Neuron (in vitro differentiated cells): ENCODE measurements around the gene PLVAP.
A peak's percentile ranks its signal among the peaks of the same experiment; 100 is the strongest.

Experiments used
- H2AFZ ChIP-seq: one replicate; pipeline ENCODE4 v1.6.1; 2013; ENCODE audit warnings: low read depth, mild to moderate bottlenecking, inconsistent platforms, low read length, moderate library complexity
- H3K27me3 ChIP-seq: one replicate; pipeline ENCODE4 v1.6.1; 2013; ENCODE audit warnings: low read length; ENCODE audit not compliant: insufficient read depth
- H3K36me3 ChIP-seq: one replicate; pipeline ENCODE4 v1.6.1; 2013; ENCODE audit warnings: low read length; ENCODE audit not compliant: insufficient read depth
- H3K4me1 ChIP-seq: one replicate; pipeline ENCODE4 v1.6.1; 2013; ENCODE audit warnings: low read length; ENCODE audit not compliant: insufficient read depth
- H3K4me3 ChIP-seq: 2 replicates; pipeline ENCODE4 v1.5.1; 2013; ENCODE audit warnings: mild to moderate bottlenecking, low read length, moderate library complexity
- H3K9me3 ChIP-seq: one replicate; pipeline ENCODE4 v1.6.1; 2013; ENCODE audit warnings: low read length

Gene PLVAP

DNA sequence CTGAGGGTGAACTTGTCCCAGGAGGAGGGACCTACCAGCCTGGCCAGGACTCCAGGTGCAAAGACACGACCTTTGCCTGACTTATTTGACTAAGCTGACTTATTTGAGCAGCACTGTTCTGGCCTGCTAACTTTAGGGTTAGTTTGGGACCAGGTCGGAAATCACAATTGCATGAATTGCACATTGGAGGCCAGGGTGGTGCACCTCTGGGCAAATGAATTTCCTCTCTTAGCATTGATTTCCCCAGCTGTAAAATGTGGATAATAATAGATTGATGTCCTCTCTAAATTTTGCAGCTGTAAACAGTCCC is 29.7 kb upstream of the PLVAP start:
- H2AFZ ChIP-seq = peak overlapping the region; percentile 31
- peak overlapping the region; percentile 6 for H3K4me3 ChIP-seq
- H3K4me1 ChIP-seq = peaks cover 22% of the 10 kb centered on the region
- H3K9me3 ChIP-seq = no peaks in the 10 kb centered on the region
- no peaks in the 10 kb centered on the region for H3K27me3 ChIP-seq
- no peaks in the 10 kb centered on the region for H3K36me3 ChIP-seq

DNA sequence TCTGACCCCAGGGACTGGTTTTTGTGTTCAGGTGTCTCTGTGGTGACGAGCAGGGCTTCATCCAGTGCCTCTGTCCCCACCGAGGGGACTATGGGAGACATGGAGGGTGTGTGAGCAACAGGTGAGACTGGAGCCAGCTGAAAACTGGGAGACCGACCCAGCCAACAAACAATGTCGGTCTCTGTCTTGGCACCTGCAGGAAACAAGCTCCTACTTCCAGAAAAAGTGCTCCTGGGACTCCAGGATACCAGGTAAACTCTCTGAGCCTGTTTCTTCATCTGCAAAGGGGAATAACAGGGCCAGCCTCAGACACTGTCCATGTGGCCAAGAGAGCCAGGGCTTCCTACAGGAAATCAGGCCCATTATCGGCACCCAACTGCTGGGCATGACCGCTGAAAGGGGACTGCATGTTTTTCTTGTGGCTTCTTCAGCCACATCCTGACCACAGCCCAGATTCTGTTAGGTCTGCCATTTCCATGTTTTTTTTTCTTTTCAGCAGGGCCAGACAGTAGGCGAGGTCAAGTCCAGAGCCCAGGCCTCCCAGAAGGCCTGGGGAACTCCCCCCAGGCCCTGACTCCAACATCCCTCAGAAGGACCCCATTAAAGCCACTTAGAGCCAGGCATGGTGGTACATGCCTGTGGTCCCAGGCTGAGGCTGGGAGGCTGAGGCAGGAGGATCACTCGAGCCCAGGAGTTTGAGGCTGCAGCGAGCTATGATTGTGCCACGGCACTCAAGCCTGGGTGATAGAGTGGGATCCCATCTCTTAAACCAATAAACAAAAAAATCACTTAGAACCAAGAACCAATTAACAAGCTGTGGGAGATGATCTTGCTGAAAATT is 29.1 kb upstream of the PLVAP start:
- Histone ChIP-seq H3K4me3 (no peak overlapping the region), H3K4me1 (peaks cover 22% of the 10 kb centered on the region), H3K9me3 (no peaks in the 10 kb centered on the region), H2AFZ (no peak overlapping the region), H3K36me3 (no peaks in the 10 kb centered on the region), H3K27me3 (no peaks in the 10 kb centered on the region)

DNA sequence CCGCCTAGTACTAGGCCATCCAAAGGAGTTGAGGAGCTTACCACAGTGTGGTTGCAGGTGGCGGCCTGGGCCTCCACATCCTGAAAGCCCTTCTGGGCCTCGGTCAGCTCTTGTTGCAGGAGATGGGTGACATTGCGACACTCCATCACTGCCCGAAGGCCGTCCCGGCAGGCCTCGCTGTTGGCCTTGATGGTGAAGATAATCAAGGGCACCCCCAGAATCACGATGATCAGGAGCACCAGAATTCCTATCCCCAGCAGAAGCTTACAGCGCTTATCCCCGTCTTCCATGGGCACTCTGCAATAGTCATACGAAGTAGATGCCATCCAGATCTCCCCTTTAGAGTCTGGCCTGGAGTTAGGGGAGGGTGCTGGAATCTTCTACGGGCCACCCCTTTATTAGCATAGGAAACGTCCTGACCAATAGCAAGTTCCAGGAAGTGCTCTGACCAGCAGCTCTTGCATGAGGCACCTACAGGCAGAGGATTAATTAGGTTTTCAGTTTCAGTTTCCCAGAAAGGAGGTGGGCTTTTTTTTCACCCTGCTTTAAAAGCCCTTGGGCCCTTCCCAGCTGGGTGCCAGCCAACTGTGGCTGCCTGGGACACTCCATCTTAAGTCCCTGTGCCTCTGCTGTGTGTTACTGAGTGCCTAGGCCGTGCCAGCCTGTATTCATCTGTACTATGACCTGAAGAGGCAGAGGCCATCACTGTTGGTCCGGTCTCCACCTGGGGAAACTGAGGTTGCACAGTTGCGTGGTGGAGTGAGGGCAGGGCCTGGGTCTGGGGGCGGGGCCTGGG is 28.3 kb upstream of the PLVAP start, which contains the start of gene BST2:
Gene BST2 (minus strand): TSS at position 381 of the 796 bp plus-strand sequence. CDS start 55 bp downstream, at position 326.
- no peaks in the 10 kb centered on the region for H3K36me3 ChIP-seq
- peaks cover 22% of the 10 kb centered on the region for H3K4me1 ChIP-seq
- no peak within 1 kb of the TSS for H3K4me3 ChIP-seq
- no peaks in the 10 kb centered on the region for H3K9me3 ChIP-seq
- H2AFZ ChIP-seq = no peak within 1 kb of the TSS
- no peaks in the 10 kb centered on the region for H3K27me3 ChIP-seq

DNA sequence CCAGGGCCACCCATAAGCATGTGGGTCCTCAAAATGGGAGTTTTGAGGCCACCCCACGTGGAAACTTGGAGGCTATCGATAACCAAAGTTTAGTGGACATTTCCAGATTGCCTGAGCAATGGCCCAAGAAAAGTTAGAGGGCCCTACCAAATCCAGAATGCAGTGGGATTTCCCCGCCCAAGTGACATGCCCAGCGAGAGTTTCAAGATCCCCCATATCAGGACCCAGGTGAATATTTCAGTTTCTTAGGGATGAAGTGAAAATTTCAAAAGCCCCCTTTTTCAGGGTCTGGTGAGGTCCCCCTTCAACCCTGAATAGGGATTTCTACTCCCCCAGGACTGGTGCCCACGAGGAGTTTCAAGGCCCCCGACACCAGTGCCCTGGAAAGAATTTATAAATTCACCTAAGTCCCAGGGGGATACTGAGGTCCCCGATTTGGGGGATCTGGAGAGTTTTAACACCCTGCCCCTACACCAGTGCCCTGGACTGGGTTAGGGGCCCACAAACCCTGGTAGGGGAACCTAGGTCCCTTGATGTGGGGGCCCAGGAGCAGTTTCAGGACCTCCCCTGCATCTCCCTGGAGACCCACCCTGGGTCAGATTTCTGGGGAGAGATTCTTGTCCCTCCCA is 27.6 kb upstream of the PLVAP start:
- Histone ChIP-seq H3K4me1 (peaks cover 22% of the 10 kb centered on the region), H3K4me3 (no peak overlapping the region), H3K27me3 (no peaks in the 10 kb centered on the region), H3K36me3 (no peaks in the 10 kb centered on the region), H2AFZ (no peak overlapping the region), H3K9me3 (no peaks in the 10 kb centered on the region)

DNA sequence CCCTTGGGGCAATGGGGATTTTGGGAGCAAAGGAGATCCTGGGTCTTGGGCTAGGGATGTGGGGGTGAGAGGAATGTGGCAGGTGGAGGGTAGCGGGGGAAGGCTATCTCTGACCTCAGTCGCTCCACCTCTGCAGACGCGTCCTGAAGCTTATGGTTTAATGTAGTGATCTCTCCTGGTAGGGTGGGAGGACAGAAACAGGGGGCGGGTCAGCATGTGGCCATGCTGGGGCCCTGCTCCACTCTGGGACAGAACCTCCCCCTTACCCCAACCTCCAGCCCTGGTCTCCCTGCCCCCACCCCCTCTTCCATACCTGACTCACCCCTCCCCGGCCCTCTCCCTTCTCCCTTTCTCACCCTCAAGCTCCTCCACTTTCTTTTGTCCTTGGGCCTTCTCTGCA is 26.9 kb upstream of the PLVAP start:
- H3K4me1 ChIP-seq = peaks cover 22% of the 10 kb centered on the region
- no peaks in the 10 kb centered on the region for H3K27me3 ChIP-seq
- H3K9me3 ChIP-seq = no peaks in the 10 kb centered on the region
- no peak overlapping the region for H2AFZ ChIP-seq
- H3K36me3 ChIP-seq = no peaks in the 10 kb centered on the region
- H3K4me3 ChIP-seq = peak overlapping the region; percentile 11

DNA sequence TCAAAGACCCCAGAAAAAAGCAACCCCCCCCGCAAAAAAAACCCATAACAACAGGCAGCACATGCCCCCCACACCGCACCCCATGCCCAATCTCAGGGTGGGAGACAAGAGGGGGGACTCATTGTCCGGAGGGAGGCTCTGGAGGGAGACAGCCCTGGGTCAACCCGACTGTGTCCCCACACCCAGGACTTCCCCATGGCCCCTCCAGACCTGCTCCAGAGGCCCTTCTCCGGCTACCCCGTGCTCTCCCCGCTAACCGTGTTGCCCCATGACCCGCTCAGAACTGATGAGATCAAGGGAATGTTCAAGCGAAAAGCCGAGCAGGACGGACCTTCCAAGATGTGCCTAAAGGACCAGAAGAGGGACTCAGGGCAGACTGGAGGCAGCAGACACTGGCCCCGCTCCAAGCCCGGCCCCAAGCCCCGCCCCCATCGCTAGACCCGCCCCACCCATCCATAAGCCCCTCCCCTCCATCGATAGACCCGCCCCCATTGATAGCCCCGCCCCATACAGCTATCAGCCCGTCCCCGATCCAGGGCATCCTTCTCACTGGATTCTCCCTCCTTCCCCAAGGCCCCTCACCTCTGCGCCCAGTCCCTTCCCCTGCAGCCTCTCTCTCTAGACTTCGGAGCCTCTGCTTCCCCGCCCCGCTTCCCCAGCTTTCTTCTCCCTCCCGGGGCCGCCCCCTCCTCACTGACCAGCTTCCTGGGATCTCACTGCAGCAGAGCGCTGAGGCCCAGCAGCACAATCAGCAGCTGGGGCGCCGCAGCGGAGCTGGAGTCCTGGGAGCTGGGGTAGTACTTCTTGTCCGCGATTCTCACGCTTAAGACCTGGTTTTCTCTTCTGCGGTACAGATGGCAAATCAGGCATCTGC is 26.1 kb upstream of the PLVAP start:
- Histone ChIP-seq H3K27me3 (no peaks in the 10 kb centered on the region), H3K36me3 (no peaks in the 10 kb centered on the region), H3K4me1 (peaks cover 22% of the 10 kb centered on the region), H2AFZ (no peak overlapping the region), H3K9me3 (no peaks in the 10 kb centered on the region), H3K4me3 (no peak overlapping the region)

DNA sequence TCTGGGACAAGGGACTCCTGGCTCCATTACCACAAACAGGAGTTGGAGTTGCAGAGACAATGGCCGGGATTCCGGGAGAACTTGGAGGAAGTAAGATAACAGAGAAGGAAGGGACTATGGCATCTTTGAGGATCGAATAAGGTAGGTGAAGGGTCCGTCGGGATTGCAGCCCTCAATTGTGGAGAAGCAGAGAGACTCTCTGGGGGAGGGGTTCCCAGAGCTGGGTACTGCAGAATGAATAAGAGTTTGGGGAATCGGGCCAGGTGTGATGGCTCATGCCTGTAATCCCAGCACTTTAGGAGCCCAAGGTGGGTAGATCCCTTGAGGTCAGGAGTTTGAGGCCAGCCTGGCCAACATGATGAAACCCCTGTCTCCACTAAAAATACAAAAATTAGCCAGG is 24.5 kb upstream of the PLVAP start:
- no peak overlapping the region for H3K4me3 ChIP-seq
- H2AFZ ChIP-seq = no peak overlapping the region
- H3K27me3 ChIP-seq = no peaks in the 10 kb centered on the region
- no peaks in the 10 kb centered on the region for H3K36me3 ChIP-seq
- H3K9me3 ChIP-seq = no peaks in the 10 kb centered on the region
- H3K4me1 ChIP-seq = peaks cover 14% of the 10 kb centered on the region

DNA sequence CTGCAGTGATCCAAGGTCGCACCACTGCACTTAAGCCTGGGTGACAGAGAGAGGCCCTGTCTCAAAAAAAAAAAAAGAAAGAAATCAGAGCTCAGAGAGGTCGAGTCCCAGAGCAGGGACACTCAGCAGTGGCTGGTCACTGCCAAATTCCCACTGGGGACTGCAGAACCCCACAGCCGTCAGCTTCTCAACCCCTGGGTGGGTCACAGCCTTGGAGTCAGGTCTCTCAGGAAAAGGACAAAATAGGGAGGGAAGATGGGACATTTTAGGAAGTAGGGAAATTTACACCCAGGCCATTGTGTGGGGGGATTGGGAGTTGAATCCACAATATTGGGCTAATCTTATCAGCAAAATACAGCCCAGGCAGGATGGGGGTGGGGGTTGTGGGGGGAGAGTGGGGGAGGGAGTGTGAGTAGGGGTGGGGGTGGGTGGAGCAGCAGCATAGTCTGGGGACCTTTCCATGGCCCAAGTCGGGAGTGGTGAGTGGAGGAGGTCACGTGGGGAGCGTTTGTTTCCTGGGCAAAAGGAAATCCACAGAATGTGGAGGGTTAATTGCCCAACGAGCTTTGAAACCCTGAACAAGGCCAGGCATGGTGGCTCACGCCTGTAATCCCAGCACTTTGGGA is 21.9 kb upstream of the PLVAP start:
- Histone ChIP-seq H2AFZ (no peak overlapping the region), H3K9me3 (no peaks in the 10 kb centered on the region), H3K36me3 (no peaks in the 10 kb centered on the region), H3K27me3 (no peaks in the 10 kb centered on the region), H3K4me3 (no peak overlapping the region), H3K4me1 (peaks cover 5% of the 10 kb centered on the region)

DNA sequence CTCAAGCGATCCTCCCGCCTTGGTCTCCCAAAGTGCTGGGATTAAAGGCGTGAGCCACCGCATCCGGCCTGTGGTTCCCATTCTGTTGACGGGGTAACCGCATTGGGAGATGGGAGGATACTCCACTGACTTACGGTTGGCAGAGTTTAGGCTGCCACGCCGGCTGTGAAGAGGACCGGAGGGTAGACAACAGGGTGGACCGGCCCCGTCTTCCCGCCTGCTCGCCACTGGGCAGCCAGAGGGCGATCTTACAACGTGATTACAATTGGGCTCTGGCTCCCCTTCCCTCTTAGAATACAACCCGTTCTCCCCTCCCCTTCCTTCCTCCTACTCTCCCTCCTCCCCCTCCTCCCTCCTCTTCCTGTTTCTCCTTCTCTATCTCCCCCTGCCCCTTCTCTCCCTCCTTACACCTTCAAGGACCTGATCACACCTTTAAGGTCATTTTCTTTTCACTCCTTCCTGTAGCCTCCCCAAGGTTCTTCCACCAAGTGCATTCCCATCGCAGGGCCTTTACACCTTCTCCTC is 17.8 kb upstream of the PLVAP start:
- Histone ChIP-seq H3K27me3 (no peaks in the 10 kb centered on the region), H3K4me3 (no peak overlapping the region), H3K9me3 (no peaks in the 10 kb centered on the region), H2AFZ (no peak overlapping the region), H3K4me1 (peaks cover 8% of the 10 kb centered on the region), H3K36me3 (no peaks in the 10 kb centered on the region)

DNA sequence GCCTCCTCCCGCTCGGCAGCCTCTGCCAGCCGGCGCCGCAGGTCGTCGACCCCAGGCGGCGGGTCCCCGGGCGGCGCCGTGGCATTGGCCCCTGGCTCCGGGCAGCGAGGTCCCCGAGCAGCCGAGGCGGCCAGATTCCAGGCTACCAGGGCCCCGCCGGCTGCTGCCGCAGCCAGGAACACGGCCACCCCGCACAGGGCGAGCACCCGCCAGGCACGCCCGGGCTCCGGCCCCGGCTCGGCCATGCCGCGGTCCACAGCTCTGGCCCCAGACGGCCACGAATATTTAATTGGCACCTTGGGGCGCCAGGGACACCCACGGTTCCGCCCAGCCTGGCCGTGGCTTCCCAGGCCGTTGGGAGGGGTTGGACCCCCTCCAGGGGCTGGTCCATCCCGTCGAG is 16.8 kb upstream of the PLVAP start, which contains the start of gene CCDC194:
Gene CCDC194 (minus strand): TSS at position 283 of the 400 bp plus-strand sequence. CDS start 38 bp downstream, at position 245.
- H3K9me3 ChIP-seq = peaks cover under 1% of the 10 kb centered on the region
- peaks cover 8% of the 10 kb centered on the region for H3K4me1 ChIP-seq
- H3K36me3 ChIP-seq = no peaks in the 10 kb centered on the region
- H2AFZ ChIP-seq = no peak within 1 kb of the TSS
- H3K27me3 ChIP-seq = no peaks in the 10 kb centered on the region
- H3K4me3 ChIP-seq = no peak within 1 kb of the TSS

DNA sequence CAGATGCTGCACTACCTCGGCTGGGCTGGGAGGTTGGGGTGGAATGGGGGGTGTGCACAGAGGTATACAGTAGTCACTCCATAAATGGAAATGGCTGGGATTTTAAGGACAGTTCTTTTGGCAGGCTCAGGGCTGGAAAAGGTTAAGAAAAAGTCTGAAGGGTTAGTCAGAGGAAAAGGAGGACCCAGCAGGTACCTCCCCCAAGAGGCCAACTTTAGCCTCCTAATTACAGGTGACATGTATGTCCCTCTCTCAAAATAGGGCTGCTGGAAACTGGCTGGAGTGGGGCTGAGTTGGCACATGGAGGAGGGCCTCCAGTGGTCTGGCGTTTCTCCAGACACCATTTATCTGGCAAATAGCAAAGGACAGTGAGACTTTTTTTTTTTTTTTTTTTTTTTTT is 15.9 kb upstream of the PLVAP start:
- H3K4me1 ChIP-seq = peaks cover 8% of the 10 kb centered on the region
- peaks cover 1% of the 10 kb centered on the region for H3K9me3 ChIP-seq
- H3K27me3 ChIP-seq = no peaks in the 10 kb centered on the region
- H3K4me3 ChIP-seq = no peak overlapping the region
- no peaks in the 10 kb centered on the region for H3K36me3 ChIP-seq
- H2AFZ ChIP-seq = no peak overlapping the region
